Astrocyte (in vitro differentiated cells and primary cell): ENCODE results near the gene SLC1A7. TPM values are rescaled to one million over a fixed set of nuclear protein-coding genes. Genes with fewer than 3 reads are reported as not detected.

Source experiments
- DNase-seq: peaks from one replicate; pipeline ENCODE4 v3.0.0-alpha.2; 2010; ENCODE audit warnings: low read depth
- FAIRE-seq: peaks from 2 replicates; lab custom pipeline; 2011; peaks lifted over from hg19 to GRCh38; lab: Jason Lieb, UNC
- H2AFZ ChIP-seq: 2 replicates; pipeline ENCODE4 v1.6.0; 2012; ENCODE audit warnings: low read depth, low read length, inconsistent platforms
- H3K27ac ChIP-seq: 2 replicates; pipeline ENCODE4 v1.5.1; 2011; ENCODE audit warnings: low read depth, low read length, inconsistent platforms
- H3K27me3 ChIP-seq: 2 replicates; pipeline ENCODE4 v1.6.0; 2011; ENCODE audit warnings: low read length, inconsistent platforms; ENCODE audit not compliant: insufficient read depth
- H3K36me3 ChIP-seq: 2 replicates; pipeline ENCODE4 v1.5.1; 2011; ENCODE audit warnings: low read length, inconsistent platforms; ENCODE audit not compliant: insufficient read depth
- H3K4me1 ChIP-seq: 2 replicates; pipeline ENCODE4 v1.5.1; 2011; ENCODE audit warnings: low read length, inconsistent platforms; ENCODE audit not compliant: insufficient read depth
- H3K4me2 ChIP-seq: 2 replicates; pipeline ENCODE4 v1.6.0; 2012; ENCODE audit warnings: low read length, inconsistent platforms
- H3K4me3 ChIP-seq: 2 replicates; pipeline ENCODE4 v1.5.1; 2011; ENCODE audit warnings: low read depth, mild to moderate bottlenecking, low read length, inconsistent platforms; ENCODE audit not compliant: insufficient read depth
- H3K79me2 ChIP-seq: 2 replicates; pipeline ENCODE4 v1.6.0; 2012; ENCODE audit warnings: mild to moderate bottlenecking, low read length, inconsistent platforms; ENCODE audit not compliant: insufficient read depth
- H3K9ac ChIP-seq: 2 replicates; pipeline ENCODE4 v1.6.0; 2012; ENCODE audit warnings: mild to moderate bottlenecking, low read length, inconsistent platforms
- H3K9me3 ChIP-seq: 2 replicates; pipeline ENCODE4 v1.5.1; 2012; ENCODE audit warnings: low read depth, mild to moderate bottlenecking, low read length, inconsistent platforms; ENCODE audit not compliant: insufficient read depth
- H4K20me1 ChIP-seq: 2 replicates; pipeline ENCODE4 v1.6.0; 2012; ENCODE audit warnings: low read length, inconsistent platforms; ENCODE audit not compliant: insufficient read depth
- H3K27ac Mint-ChIP-seq: one replicate; pipeline ENCODE4 v1.8.0; 2021; ENCODE audit warnings: mild to moderate bottlenecking, mixed read lengths; ENCODE audit not compliant: unreplicated experiment
- H3K27me3 Mint-ChIP-seq: one replicate; pipeline ENCODE4 v1.8.0; 2021; ENCODE audit warnings: low read depth, mixed read lengths; ENCODE audit not compliant: unreplicated experiment
- H3K36me3 Mint-ChIP-seq: one replicate; pipeline ENCODE4 v1.8.0; 2021; ENCODE audit warnings: low read depth, mixed read lengths; ENCODE audit not compliant: unreplicated experiment
- H3K4me1 Mint-ChIP-seq: one replicate; pipeline ENCODE4 v1.8.0; 2021; ENCODE audit warnings: low read depth, mixed read lengths; ENCODE audit not compliant: unreplicated experiment
- H3K4me3 Mint-ChIP-seq: one replicate; pipeline ENCODE4 v1.8.0; 2021; ENCODE audit warnings: mild to moderate bottlenecking, moderate library complexity, mixed read lengths; ENCODE audit not compliant: unreplicated experiment
- H3K9me3 Mint-ChIP-seq: one replicate; pipeline ENCODE4 v1.8.0; 2021; ENCODE audit warnings: mild to moderate bottlenecking, mixed read lengths; ENCODE audit not compliant: unreplicated experiment
- EZH2 ChIP-seq: IDR thresholded peaks from 2 replicates; pipeline ENCODE4 v1.6.1; 2012; ENCODE audit warnings: mild to moderate bottlenecking, low read length, inconsistent platforms; ENCODE audit not compliant: insufficient read depth
- total RNA-seq: library from RNA; stranded (reverse); gene quantifications from 2 replicates; pipeline ENCODE4 v1.2.1, GENCODE V29; 2021
- TF ChIP-seq, protein P1 (sequence below): IDR thresholded peaks from 2 replicates; pipeline ENCODE4 v1.5.1; 2011; ENCODE audit warnings: low read depth, mild to moderate bottlenecking, inconsistent platforms, low read length, moderate library complexity; ENCODE audit not compliant: insufficient read depth

SLC1A7 gene
- total RNA-seq, 1 donor from 2014 or later: not detected

- DNase-seq: no peak
- Mint-ChIP-seq H3K27me3 (peaks cover 29% of the 10 kb centered on the region), H3K9me3 (no peaks in the 10 kb centered on the region), H3K4me1 (no peaks in the 10 kb centered on the region), H3K36me3 (peaks cover 3% of the 10 kb centered on the region), H3K4me3 (no peak overlapping the region), H3K27ac (no peak overlapping the region)
- TF ChIP-seq, protein P1, sequence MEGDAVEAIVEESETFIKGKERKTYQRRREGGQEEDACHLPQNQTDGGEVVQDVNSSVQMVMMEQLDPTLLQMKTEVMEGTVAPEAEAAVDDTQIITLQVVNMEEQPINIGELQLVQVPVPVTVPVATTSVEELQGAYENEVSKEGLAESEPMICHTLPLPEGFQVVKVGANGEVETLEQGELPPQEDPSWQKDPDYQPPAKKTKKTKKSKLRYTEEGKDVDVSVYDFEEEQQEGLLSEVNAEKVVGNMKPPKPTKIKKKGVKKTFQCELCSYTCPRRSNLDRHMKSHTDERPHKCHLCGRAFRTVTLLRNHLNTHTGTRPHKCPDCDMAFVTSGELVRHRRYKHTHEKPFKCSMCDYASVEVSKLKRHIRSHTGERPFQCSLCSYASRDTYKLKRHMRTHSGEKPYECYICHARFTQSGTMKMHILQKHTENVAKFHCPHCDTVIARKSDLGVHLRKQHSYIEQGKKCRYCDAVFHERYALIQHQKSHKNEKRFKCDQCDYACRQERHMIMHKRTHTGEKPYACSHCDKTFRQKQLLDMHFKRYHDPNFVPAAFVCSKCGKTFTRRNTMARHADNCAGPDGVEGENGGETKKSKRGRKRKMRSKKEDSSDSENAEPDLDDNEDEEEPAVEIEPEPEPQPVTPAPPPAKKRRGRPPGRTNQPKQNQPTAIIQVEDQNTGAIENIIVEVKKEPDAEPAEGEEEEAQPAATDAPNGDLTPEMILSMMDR: no peak
- no peak for TF ChIP-seq EZH2
- FAIRE-seq: no peak
- H3K4me1 ChIP-seq: no peaks in the 10 kb centered on the region
- H3K27ac ChIP-seq: no peak overlapping the region
- no peak overlapping the region for H3K9ac ChIP-seq
- no peaks in the 10 kb centered on the region for H3K9me3 ChIP-seq
- H3K36me3 ChIP-seq: no peaks in the 10 kb centered on the region
- H2AFZ ChIP-seq: no peak overlapping the region
- no peak overlapping the region for H3K4me2 ChIP-seq
- no peak overlapping the region for H3K4me3 ChIP-seq
- H3K79me2 ChIP-seq: no peaks in the 10 kb centered on the region
- no peaks in the 10 kb centered on the region for H4K20me1 ChIP-seq
- H3K27me3 ChIP-seq: no peaks in the 10 kb centered on the region
Observed at GRCh38 chr1:53075206-53075605, 67.2 kb downstream of the SLC1A7 start.

- Histone ChIP-seq H3K9me3 (no peaks in the 10 kb centered on the region), H4K20me1 (no peaks in the 10 kb centered on the region), H2AFZ (no peak overlapping the region), H3K4me2 (no peak overlapping the region), H3K4me3 (no peak overlapping the region), H3K27me3 (no peaks in the 10 kb centered on the region), H3K9ac (no peak overlapping the region), H3K36me3 (no peaks in the 10 kb centered on the region), H3K79me2 (no peaks in the 10 kb centered on the region), H3K27ac (no peak overlapping the region), H3K4me1 (no peaks in the 10 kb centered on the region)
- H3K9me3 Mint-ChIP-seq: no peaks in the 10 kb centered on the region
- H3K27ac Mint-ChIP-seq: no peak overlapping the region
- DNase-seq (no peak), FAIRE-seq (no peak)
- TF ChIP-seq, protein P1: no peak
- no peak for TF ChIP-seq EZH2
- no peak overlapping the region for H3K4me3 Mint-ChIP-seq
- H3K36me3 Mint-ChIP-seq: peaks cover 3% of the 10 kb centered on the region
- no peaks in the 10 kb centered on the region for H3K4me1 Mint-ChIP-seq
- H3K27me3 Mint-ChIP-seq: peaks cover 28% of the 10 kb centered on the region
Observed at GRCh38 chr1:53074313-53075154, 67.9 kb downstream of the SLC1A7 start.

- Histone ChIP-seq H3K4me2 (no peak overlapping the region), H3K27me3 (no peaks in the 10 kb centered on the region), H4K20me1 (no peaks in the 10 kb centered on the region), H3K4me1 (no peaks in the 10 kb centered on the region), H2AFZ (no peak overlapping the region), H3K36me3 (no peaks in the 10 kb centered on the region), H3K9ac (no peak overlapping the region), H3K27ac (no peak overlapping the region), H3K4me3 (no peak overlapping the region), H3K9me3 (no peaks in the 10 kb centered on the region), H3K79me2 (no peaks in the 10 kb centered on the region)
- DNase-seq (no peak), FAIRE-seq (no peak)
- Mint-ChIP-seq H3K4me1 (no peaks in the 10 kb centered on the region), H3K27me3 (peaks cover 27% of the 10 kb centered on the region), H3K4me3 (no peak overlapping the region), H3K9me3 (no peaks in the 10 kb centered on the region), H3K27ac (no peak overlapping the region), H3K36me3 (peaks cover 3% of the 10 kb centered on the region)
- TF ChIP-seq, protein P1: no peak
- no peak for TF ChIP-seq EZH2
Observed at GRCh38 chr1:53073868-53074311, 68.5 kb downstream of the SLC1A7 start.
